Nephron progenitor cell (in vitro differentiated cells): ENCODE data around the gene ZMYM2.

ENCODE experiments used
- DNase-seq: peaks from one replicate; pipeline ENCODE4 v3.0.0; 2021
- H3K27ac Mint-ChIP-seq: 2 replicates; pipeline ENCODE4 v1.8.0; 2021; ENCODE audit warnings: mild to moderate bottlenecking, moderate library complexity, mixed read lengths
- H3K27me3 Mint-ChIP-seq: 2 replicates; pipeline ENCODE4 v1.8.0; 2021; ENCODE audit warnings: mild to moderate bottlenecking, low read depth, mixed read lengths; ENCODE audit not compliant: poor library complexity
- H3K36me3 Mint-ChIP-seq: 2 replicates; pipeline ENCODE4 v1.8.0; 2021; ENCODE audit warnings: low read depth, mixed read lengths
- H3K4me1 Mint-ChIP-seq: 2 replicates; pipeline ENCODE4 v1.8.0; 2021; ENCODE audit warnings: mixed read lengths
- H3K4me3 Mint-ChIP-seq: 2 replicates; pipeline ENCODE4 v1.8.0; 2021; ENCODE audit warnings: mild to moderate bottlenecking, moderate library complexity, mixed read lengths
- H3K9me3 Mint-ChIP-seq: 2 replicates; pipeline ENCODE4 v1.8.0; 2021; ENCODE audit warnings: mild to moderate bottlenecking, moderate library complexity, mixed read lengths
- CTCF ChIP-seq: fragments of 200-600 bp; sonication (generic); IDR thresholded peaks from 2 replicates; pipeline ENCODE4 v1.5.0; 2021; ENCODE audit warnings: antibody characterized with exemption

The ZMYM2 gene

GRCh38 chr13:20044086-20044485 is 85.6 kb downstream of the ZMYM2 start:
- Mint-ChIP-seq H3K27me3 (no peaks in the 10 kb centered on the region), H3K27ac (peak overlapping the region; percentile 96), H3K4me3 (no peak overlapping the region), H3K36me3 (peaks cover 63% of the 10 kb centered on the region), H3K9me3 (peaks cover 17% of the 10 kb centered on the region), H3K4me1 (no peaks in the 10 kb centered on the region)
- no peak for DNase-seq
- no peak for TF ChIP-seq CTCF

DNA sequence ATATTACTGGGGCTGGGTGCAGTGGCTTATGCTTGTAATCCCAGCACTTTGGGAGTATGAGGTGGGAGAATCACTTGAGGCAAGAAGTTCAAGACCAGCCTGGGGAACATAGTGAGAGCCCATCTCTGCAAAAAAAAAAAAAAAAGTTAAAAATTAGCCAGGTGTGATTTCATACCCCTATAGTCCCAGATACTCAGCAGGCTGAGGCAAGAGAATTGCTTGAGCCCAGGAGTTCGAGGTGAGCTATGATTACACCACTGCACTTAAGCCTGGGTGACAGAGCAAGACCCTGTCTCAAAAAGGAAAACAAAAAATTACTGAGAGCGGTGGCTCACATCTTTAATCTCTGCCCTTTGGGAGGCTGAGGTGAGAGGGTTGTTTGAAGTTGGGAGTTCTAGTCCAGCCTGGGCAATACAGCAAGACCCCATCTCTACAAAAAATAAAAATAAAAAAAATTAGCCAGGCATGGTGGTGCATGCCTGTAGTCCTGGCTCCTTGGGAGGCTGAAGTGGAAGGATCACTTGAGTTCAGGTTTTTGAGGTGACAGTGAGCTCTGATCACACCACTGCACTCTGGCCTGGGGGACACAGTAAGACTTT is 87.5 kb downstream of the ZMYM2 start:
- no peak for DNase-seq
- no peak for TF ChIP-seq CTCF
- Mint-ChIP-seq H3K36me3 (peaks cover 59% of the 10 kb centered on the region), H3K4me3 (no peak overlapping the region), H3K9me3 (peaks cover 3% of the 10 kb centered on the region), H3K27ac (no peak overlapping the region), H3K4me1 (no peaks in the 10 kb centered on the region), H3K27me3 (no peaks in the 10 kb centered on the region)

GRCh38 chr13:20049558-20050473 is 91.3 kb downstream of the ZMYM2 start:
- no peak for TF ChIP-seq CTCF
- Mint-ChIP-seq H3K4me3 (no peak overlapping the region), H3K27me3 (no peaks in the 10 kb centered on the region), H3K4me1 (no peaks in the 10 kb centered on the region), H3K27ac (peak overlapping the region; percentile 55), H3K36me3 (peaks cover 56% of the 10 kb centered on the region), H3K9me3 (no peaks in the 10 kb centered on the region)
- DNase-seq = no peak

DNA sequence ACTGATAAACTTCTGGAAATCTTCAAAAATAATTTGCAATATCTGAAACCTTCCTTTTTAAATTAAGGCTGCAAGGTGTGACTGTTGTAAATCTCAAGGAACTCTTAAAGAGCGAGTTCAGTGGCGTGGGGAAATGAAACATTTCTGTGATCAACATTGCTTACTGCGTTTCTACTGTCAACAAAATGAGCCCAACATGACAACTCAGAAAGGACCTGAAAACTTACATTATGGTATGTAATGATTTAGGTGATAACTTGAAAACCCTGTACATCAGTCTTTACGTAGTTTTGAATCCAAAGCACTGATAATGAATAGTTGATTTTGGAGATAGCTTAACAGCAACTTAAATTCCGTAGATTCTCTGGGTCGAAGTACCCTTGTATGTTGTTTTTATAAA is 92.8 kb downstream of the ZMYM2 start:
- Mint-ChIP-seq H3K4me3 (no peak overlapping the region), H3K27ac (no peak overlapping the region), H3K36me3 (peaks cover 65% of the 10 kb centered on the region), H3K27me3 (no peaks in the 10 kb centered on the region), H3K9me3 (no peaks in the 10 kb centered on the region), H3K4me1 (no peaks in the 10 kb centered on the region)
- no peak for DNase-seq
- TF ChIP-seq CTCF = no peak

- Mint-ChIP-seq H3K9me3 (no peaks in the 10 kb centered on the region), H3K27me3 (no peaks in the 10 kb centered on the region), H3K4me1 (no peaks in the 10 kb centered on the region), H3K27ac (no peak overlapping the region), H3K4me3 (no peak overlapping the region), H3K36me3 (peaks cover 73% of the 10 kb centered on the region)
- TF ChIP-seq CTCF = no peak
- DNase-seq = no peak
Measured at GRCh38 chr13:20053016-20053415, 94.5 kb downstream of the ZMYM2 start.
